H1 (cell line): ENCODE results near the gene XPNPEP2. TPM values are rescaled to one million over a fixed set of nuclear protein-coding genes. Genes with fewer than 3 reads are reported as not detected.

Source experiments
- CTCF ChIA-PET: fragments of 300-600 bp; sonication (Branson Sonifier 250); formaldehyde crosslinking; loops from one replicate; lab custom pipeline; 2021; ENCODE audit not compliant: partially characterized antibody; lab: Charles Lee
- POLR2A ChIA-PET: fragments of 300-600 bp; sonication (Branson Sonifier 250); formaldehyde crosslinking; loops from one replicate; lab custom pipeline; 2021; ENCODE audit warnings: inconsistent platforms; ENCODE audit not compliant: partially characterized antibody; lab: Charles Lee
- DNase-seq, 2 experiments: peaks; one replicate each; pipeline versions ENCODE4 v3.0.0 to v3.0.0-alpha.2; 2010 to 2022; ENCODE audit warnings: low spot score in 2 of 2, low read depth in 1 of 2, mixed read lengths in 1 of 2
- FAIRE-seq: peaks from 2 replicates; lab custom pipeline; 2011; peaks lifted over from hg19 to GRCh38; lab: Jason Lieb, UNC
- H2AFZ ChIP-seq: 2 replicates; pipeline ENCODE4 v1.8.1; 2012; ENCODE audit warnings: low read length, inconsistent platforms
- H2AK5ac ChIP-seq: 2 replicates; pipeline ENCODE4 v1.6.1; 2013; ENCODE audit warnings: low read depth, low read length
- H2BK120ac ChIP-seq: replicated peaks from 2 replicates; pipeline ENCODE3; 2013; ENCODE audit warnings: low read depth, low read length, inconsistent platforms
- H2BK12ac ChIP-seq: 2 replicates; pipeline ENCODE4 v1.6.1; 2013; ENCODE audit warnings: low read depth, low read length
- H2BK15ac ChIP-seq: 2 replicates; pipeline ENCODE4 v1.6.1; 2013; ENCODE audit warnings: low read length
- H2BK20ac ChIP-seq: 2 replicates; pipeline ENCODE4 v1.6.1; 2013; ENCODE audit warnings: low read length
- H2BK5ac ChIP-seq: 2 replicates; pipeline ENCODE4 v1.6.1; 2013; ENCODE audit warnings: low read depth, low read length
- H3K14ac ChIP-seq: 2 replicates; pipeline ENCODE4 v1.6.1; 2013; ENCODE audit warnings: inconsistent platforms; ENCODE audit not compliant: insufficient read length
- H3K18ac ChIP-seq: 2 replicates; pipeline ENCODE4 v1.6.1; 2013; ENCODE audit warnings: low read length; ENCODE audit errors: extremely low read depth
- H3K23ac ChIP-seq: 2 replicates; pipeline ENCODE4 v1.6.1; 2013; ENCODE audit warnings: inconsistent platforms; ENCODE audit not compliant: insufficient read length
- H3K23me2 ChIP-seq: 2 replicates; pipeline ENCODE4 v1.6.1; 2013; ENCODE audit warnings: low read depth, low read length
- H3K27ac ChIP-seq: 2 replicates; pipeline ENCODE4 v1.6.1; 2011; ENCODE audit warnings: low read depth, low read length, inconsistent platforms
- H3K27me3 ChIP-seq, 4 experiments: replicated peaks in 1 of 4; 1 replicate in 1 of 4; 2 replicates in 3 of 4; pipeline versions ENCODE4 v1.6.1 to v1.8.1; 2011 to 2013; ENCODE audit warnings: low read length in 3 of 4, mild to moderate bottlenecking in 3 of 4, inconsistent platforms in 2 of 4, mixed read lengths in 2 of 4, moderate library complexity in 1 of 4; ENCODE audit not compliant: control insufficient read depth in 3 of 4, insufficient read depth in 3 of 4; ENCODE audit errors: extremely low read depth in 1 of 4
- H3K36me3 ChIP-seq, 4 experiments: 2 replicates each; pipeline versions ENCODE4 v1.6.1 to v1.8.1; 2011 to 2013; ENCODE audit warnings: mild to moderate bottlenecking in 4 of 4, low read length in 3 of 4, moderate library complexity in 2 of 4, control low read depth in 1 of 4, inconsistent platforms in 1 of 4; ENCODE audit not compliant: insufficient read depth in 4 of 4, control insufficient read depth in 2 of 4
- H3K4ac ChIP-seq: replicated peaks from 2 replicates; pipeline ENCODE3; 2013; ENCODE audit warnings: low read length, low read depth, mixed read lengths, inconsistent platforms; ENCODE audit not compliant: insufficient read length
- H3K4me1 ChIP-seq, 4 experiments: replicated peaks in 1 of 4; 1 replicate in 1 of 4; 2 replicates in 3 of 4; pipeline versions ENCODE4 v1.6.1 to v1.8.1; 2011 to 2013; ENCODE audit warnings: low read length in 3 of 4, inconsistent platforms in 2 of 4, mixed read lengths in 1 of 4; ENCODE audit not compliant: insufficient read depth in 4 of 4, control insufficient read depth in 3 of 4
- H3K4me2 ChIP-seq, 2 experiments: 2 replicates each; pipeline versions ENCODE4 v1.6.1 to v1.8.1; 2011 to 2013; ENCODE audit warnings: low read depth in 2 of 2, low read length in 2 of 2, control low read depth in 1 of 2, inconsistent platforms in 1 of 2, mild to moderate bottlenecking in 1 of 2; ENCODE audit not compliant: insufficient read depth in 1 of 2
- H3K4me3 ChIP-seq, 4 experiments: fragments of 200-600, 300-600 bp in 1 of 4; sonication (generic), shearing (Covaris generic), sonication (Bioruptor Twin) in 1 of 4; 2 replicates each; pipeline versions ENCODE4 v1.5.1 to v1.8.1; 2011 to 2016; ENCODE audit warnings: low read length in 4 of 4, low read depth in 3 of 4, control low read depth in 2 of 4, inconsistent platforms in 2 of 4, mild to moderate bottlenecking in 2 of 4, mixed read lengths in 1 of 4, moderate library complexity in 1 of 4; ENCODE audit not compliant: insufficient read depth in 2 of 4; ENCODE audit errors: extremely low read depth in 1 of 4
- H3K56ac ChIP-seq: replicated peaks from 2 replicates; pipeline ENCODE3; 2013; ENCODE audit warnings: low read depth, mild to moderate bottlenecking, mixed read lengths, low read length, inconsistent platforms; ENCODE audit not compliant: insufficient read length
- H3K79me1 ChIP-seq: 2 replicates; pipeline ENCODE4 v1.6.1; 2013; ENCODE audit warnings: low read depth, low read length, control low read depth
- H3K79me2 ChIP-seq, 2 experiments: 2 replicates each; pipeline versions ENCODE4 v1.6.1 to v1.8.1; 2012 to 2013; ENCODE audit warnings: low read length in 2 of 2, mild to moderate bottlenecking in 2 of 2, inconsistent platforms in 1 of 2; ENCODE audit not compliant: insufficient read depth in 2 of 2, control insufficient read depth in 1 of 2
- H3K9ac ChIP-seq, 4 experiments: replicated peaks in 1 of 4; 1 replicate in 1 of 4; 2 replicates in 3 of 4; pipeline versions ENCODE4 v1.6.1 to v1.8.1; 2011 to 2013; ENCODE audit warnings: low read depth in 3 of 4, low read length in 3 of 4, control low read depth in 2 of 4, mild to moderate bottlenecking in 2 of 4, moderate library complexity in 2 of 4, inconsistent platforms in 1 of 4; ENCODE audit errors: extremely low read depth in 1 of 4
- H3K9me3 ChIP-seq, 2 experiments: 2 replicates each; pipeline versions ENCODE4 v1.6.1 to v1.8.1; 2012 to 2013; ENCODE audit warnings: mild to moderate bottlenecking in 2 of 2, moderate library complexity in 2 of 2, control low read depth in 1 of 2, inconsistent platforms in 1 of 2, low read depth in 1 of 2, low read length in 1 of 2, mixed read lengths in 1 of 2; ENCODE audit not compliant: insufficient read depth in 2 of 2
- H4K20me1 ChIP-seq, 2 experiments: replicated peaks in 1 of 2; 2 replicates each; pipeline versions ENCODE3 to v1.8.1; 2011 to 2013; ENCODE audit warnings: inconsistent platforms in 2 of 2, low read length in 2 of 2, mild to moderate bottlenecking in 1 of 2; ENCODE audit not compliant: insufficient read depth in 2 of 2, control insufficient read depth in 1 of 2
- H4K5ac ChIP-seq: 2 replicates; pipeline ENCODE4 v1.6.1; 2013; ENCODE audit warnings: low read length, low read depth, mixed read lengths, inconsistent platforms; ENCODE audit not compliant: insufficient read length
- H4K8ac ChIP-seq: 2 replicates; pipeline ENCODE4 v1.8.0; 2013; ENCODE audit warnings: mild to moderate bottlenecking, moderate library complexity, low read length, inconsistent platforms; ENCODE audit not compliant: insufficient read depth; ENCODE audit errors: extremely low read depth
- H4K91ac ChIP-seq: replicated peaks from 2 replicates; pipeline ENCODE3; 2013; ENCODE audit warnings: low read length, mixed read lengths, inconsistent platforms; ENCODE audit not compliant: insufficient read length
- ASH2L ChIP-seq: fragments of 200-600, 300-600 bp; sonication (generic); IDR thresholded peaks from one replicate; pipeline ENCODE4 v1.7.1; 2017; ENCODE audit warnings: low read length
- BACH1 ChIP-seq: IDR thresholded peaks from 2 replicates; pipeline ENCODE4 v1.6.1; 2012; ENCODE audit warnings: low read length, improper control_type of control experiment
- BRCA1 ChIP-seq: IDR thresholded peaks from 2 replicates; pipeline ENCODE4 v1.6.1; 2012; ENCODE audit warnings: low read depth, low read length, improper control_type of control experiment
- EGR1 ChIP-seq: IDR thresholded peaks from 2 replicates; pipeline ENCODE4 v1.6.1; 2011; ENCODE audit warnings: low read depth, low read length, borderline replicate concordance
- FOSL1 ChIP-seq: IDR thresholded peaks from 2 replicates; pipeline ENCODE4 v1.6.1; 2011; ENCODE audit warnings: mild to moderate bottlenecking, low read depth, low read length, moderate library complexity; ENCODE audit not compliant: insufficient read depth
- GABPA ChIP-seq: IDR thresholded peaks from 2 replicates; pipeline ENCODE4 v1.6.1; 2011; ENCODE audit warnings: mild to moderate bottlenecking, low read length, moderate library complexity, borderline replicate concordance; ENCODE audit not compliant: insufficient read depth
- SIRT6 ChIP-seq: IDR thresholded peaks from one replicate; pipeline ENCODE4 v1.7.1; 2012; ENCODE audit warnings: low read length, inconsistent platforms
- SP2 ChIP-seq: IDR thresholded peaks from 2 replicates; pipeline ENCODE4 v1.6.1; 2012; ENCODE audit warnings: mild to moderate bottlenecking, low read length, inconsistent platforms
- TAF1 ChIP-seq: IDR thresholded peaks from 2 replicates; pipeline ENCODE4 v1.6.1; 2011; ENCODE audit warnings: mild to moderate bottlenecking, low read depth, low read length
- YY1 ChIP-seq: IDR thresholded peaks from 2 replicates; pipeline ENCODE4 v1.6.1; 2011; ENCODE audit warnings: low read depth, mild to moderate bottlenecking, low read length
- WGBS, 2 experiments: shearing (Covaris generic) in 1 of 2; methylation state at CpG; one replicate each; pipeline versions ENCODE4 v1.1.6 to v1.1.7; 2013 to 2015; ENCODE audit warnings: low lambda C conversion rate in 2 of 2, mixed read lengths in 2 of 2, inconsistent platforms in 1 of 2, low coverage in 1 of 2, missing lambda C conversion rate in 1 of 2; ENCODE audit not compliant: insufficient replicate concordance in 2 of 2, insufficient coverage in 1 of 2, insufficient read length in 1 of 2; ENCODE audit errors: extremely low coverage in 1 of 2, missing lambda C conversion rate in 1 of 2; 5-methylcytosine and 5-hydroxymethylcytosine counted together
- polyA plus RNA-seq, 7 experiments: library from polyadenylated mRNA; depleted of rRNA in 3 of 7; stranded (reverse) in 5 of 7; unstranded in 2 of 7; fragments of >200 nt in 5 of 7; fragments of 200-250 nt in 2 of 7; gene quantifications; 1 replicate in 5 of 7; 2 replicates in 1 of 7; 4 replicates in 1 of 7; pipeline versions ENCODE4 v1.2.1 to v1.2.3, GENCODE V29; 2011 to 2013; ENCODE audit warnings: missing spikeins in 2 of 7, mixed read lengths in 2 of 7
- total RNA-seq: library from RNA; stranded (reverse); fragmentation: NEBNext Ultra II Directional; extraction: Animal tissue kit (Norgen Biotek cat#: 25700); gene quantifications from 2 replicates; pipeline ENCODE4 v1.2.1, GENCODE V29; 2021
- TF ChIP-seq, protein P1 (sequence below): IDR thresholded peaks from 2 replicates; pipeline ENCODE4 v1.6.1; 2012; ENCODE audit warnings: low read length, inconsistent platforms

The XPNPEP2 gene
- total and polyA plus RNA-seq, 2 of the 8 experiments (the other 6 are each of a cell fraction or from before 2014, with no cell fraction given), result 0.27 TPM; not detected in 1

DNA sequence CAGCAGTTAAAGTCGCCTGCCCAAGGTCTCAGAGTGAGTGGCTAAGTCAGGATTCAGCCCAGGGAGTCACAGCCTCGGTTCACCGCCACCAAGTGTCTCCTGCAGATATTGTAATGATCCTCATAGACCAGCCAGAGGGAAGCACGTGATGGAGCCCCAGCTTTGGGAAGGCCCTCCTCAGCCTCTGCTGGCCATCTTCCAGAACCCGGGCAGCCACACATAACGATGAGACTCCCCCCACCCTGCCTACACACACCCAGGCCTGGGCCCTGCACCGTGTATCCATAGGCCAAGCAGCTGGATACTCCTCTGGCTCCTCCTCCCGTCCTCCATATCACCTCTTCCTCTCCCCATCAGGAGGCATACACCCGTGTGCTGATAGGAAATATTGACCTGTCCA, 21.4 kb downstream of the XPNPEP2 start:
- Histone ChIP-seq H3K27me3 (no peaks in the 10 kb centered on the region), H3K23ac (no peak overlapping the region), H3K23me2 (no peaks in the 10 kb centered on the region), H3K56ac (no peak overlapping the region), H3K79me1 (no peaks in the 10 kb centered on the region), H3K36me3 (no peaks in the 10 kb centered on the region), H2AK5ac (no peak overlapping the region), H4K20me1 (no peaks in the 10 kb centered on the region), H3K4me1 (no peaks in the 10 kb centered on the region), H2BK120ac (no peak overlapping the region), H3K4ac (no peak overlapping the region), H2BK5ac (no peak overlapping the region), H3K4me2 (no peak overlapping the region), H3K79me2 (no peaks in the 10 kb centered on the region), H3K27ac (no peak overlapping the region), H2BK20ac (no peak overlapping the region), H3K9ac (no peak overlapping the region), H2BK12ac (no peak overlapping the region), H4K5ac (no peak overlapping the region), H3K14ac (no peak overlapping the region), H3K4me3 (no peak overlapping the region), H3K18ac (no peak overlapping the region), H2AFZ (no peak overlapping the region), H4K91ac (no peak overlapping the region), H2BK15ac (no peak overlapping the region), H3K9me3 (no peaks in the 10 kb centered on the region), H4K8ac (no peak overlapping the region)
- FAIRE-seq, result no peak
- WGBS, 2 experiments, result 95% methylated on average over 8 of the region's 9 CpGs; no CpG with 5 or more reads in 1 of the 2 experiments
- ChIA-PET POLR2A (no interaction called here), CTCF (interaction anchor here (0.8 to 1.4 kb wide), 5 partner anchors 12 to 197 kb away, joined by 3 to 7 read pairs (median 4); no protein-coding TSS in a partner anchor)
- no peak for DNase-seq
- TF ChIP-seq ASH2L (no peak), SP2 (no peak), BACH1 (no peak), BRCA1 (no peak), GABPA (no peak), TAF1 (no peak), EGR1 (no peak), SIRT6 (no peak), YY1 (no peak), FOSL1 (no peak)
- TF ChIP-seq, protein P1, sequence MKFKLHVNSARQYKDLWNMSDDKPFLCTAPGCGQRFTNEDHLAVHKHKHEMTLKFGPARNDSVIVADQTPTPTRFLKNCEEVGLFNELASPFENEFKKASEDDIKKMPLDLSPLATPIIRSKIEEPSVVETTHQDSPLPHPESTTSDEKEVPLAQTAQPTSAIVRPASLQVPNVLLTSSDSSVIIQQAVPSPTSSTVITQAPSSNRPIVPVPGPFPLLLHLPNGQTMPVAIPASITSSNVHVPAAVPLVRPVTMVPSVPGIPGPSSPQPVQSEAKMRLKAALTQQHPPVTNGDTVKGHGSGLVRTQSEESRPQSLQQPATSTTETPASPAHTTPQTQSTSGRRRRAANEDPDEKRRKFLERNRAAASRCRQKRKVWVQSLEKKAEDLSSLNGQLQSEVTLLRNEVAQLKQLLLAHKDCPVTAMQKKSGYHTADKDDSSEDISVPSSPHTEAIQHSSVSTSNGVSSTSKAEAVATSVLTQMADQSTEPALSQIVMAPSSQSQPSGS, result no peak
